Uterus (tissue), 4 donors: ENCODE results near the gene TYROBP. TPM values are rescaled to one million over a fixed set of nuclear protein-coding genes. Genes with fewer than 3 reads are reported as not detected.
A peak's percentile ranks its signal among the peaks of the same experiment; 100 is the strongest.

Experiments used
- DNase-seq, 2 donors: peaks; one replicate each; pipeline ENCODE4 v3.0.0-alpha.2; 2019 to 2020
- H3K27ac ChIP-seq, 2 donors: fragments of 200-600 bp; sonication (generic); 1 replicate in 1 of 2; 2 replicates in 1 of 2; pipeline ENCODE4 v1.5.1; 2016 to 2018
- H3K27me3 ChIP-seq, 2 donors: fragments of 200-600 bp; sonication (generic); one replicate each; pipeline ENCODE4 v1.5.1; 2018 to 2019; ENCODE audit warnings: control low read depth in 1 of 2
- H3K36me3 ChIP-seq, 2 donors: fragments of 200-600 bp; sonication (generic); one replicate each; pipeline ENCODE4 v1.5.1; 2019; ENCODE audit warnings: control low read depth in 1 of 2
- H3K4me1 ChIP-seq, 2 donors: fragments of 200-600 bp; sonication (generic); one replicate each; pipeline ENCODE4 v1.5.1; 2018 to 2019; ENCODE audit warnings: control low read depth in 1 of 2
- H3K4me3 ChIP-seq, 2 donors: fragments of 200-600 bp; sonication (generic); 1 replicate in 1 of 2; 2 replicates in 1 of 2; pipeline ENCODE4 v1.5.1; 2018 to 2019; ENCODE audit warnings: mild to moderate bottlenecking in 1 of 2
- H3K9me3 ChIP-seq, 2 donors: fragments of 200-600 bp; sonication (generic); one replicate each; pipeline ENCODE4 v1.5.1; 2019; ENCODE audit warnings: control low read depth in 1 of 2
- CTCF ChIP-seq, 4 experiments: fragments of 200-600 bp in 2 of 4; fragments of 450-650 bp in 2 of 4; sonication (generic) in 2 of 4; IDR thresholded peaks; one replicate each; pipeline ENCODE4 v1.5.1; 2016 to 2019; ENCODE audit warnings: antibody characterized with exemption in 4 of 4, mild to moderate bottlenecking in 2 of 4, moderate library complexity in 1 of 4
- POLR2A ChIP-seq, 2 donors: fragments of 450-650 bp; IDR thresholded peaks; one replicate each; pipeline ENCODE4 v1.6.1; 2016; ENCODE audit warnings: antibody characterized with exemption in 2 of 2, mild to moderate bottlenecking in 1 of 2, moderate library complexity in 1 of 2
- intact Hi-C: fragments of 100-400 bp; cut with DNase I; formaldehyde crosslinking; loops from one replicate; pipeline ENCODE4 v1.15.1; 2023; ENCODE audit warnings: low total_unique reads
- small RNA-seq: library from RNA; depleted of rRNA; stranded (forward); fragments of <200 nt; gene quantifications from one replicate; pipeline ENCODE3, GENCODE V24; 2016
- total RNA-seq, 4 donors: library from RNA; depleted of rRNA in 3 of 4; stranded (reverse); fragments of >200 nt in 3 of 4; gene quantifications; one replicate each; pipeline versions ENCODE4 v1.1.0 to v1.2.4, GENCODE V29; 2014 to 2023
- donor health status: DM: yes; HTN: yes; CAD: no.

TYROBP gene
- total RNA-seq, 4 donors from 2014 or later: 1.3 to 25.0 (median 14.9) TPM

DNA sequence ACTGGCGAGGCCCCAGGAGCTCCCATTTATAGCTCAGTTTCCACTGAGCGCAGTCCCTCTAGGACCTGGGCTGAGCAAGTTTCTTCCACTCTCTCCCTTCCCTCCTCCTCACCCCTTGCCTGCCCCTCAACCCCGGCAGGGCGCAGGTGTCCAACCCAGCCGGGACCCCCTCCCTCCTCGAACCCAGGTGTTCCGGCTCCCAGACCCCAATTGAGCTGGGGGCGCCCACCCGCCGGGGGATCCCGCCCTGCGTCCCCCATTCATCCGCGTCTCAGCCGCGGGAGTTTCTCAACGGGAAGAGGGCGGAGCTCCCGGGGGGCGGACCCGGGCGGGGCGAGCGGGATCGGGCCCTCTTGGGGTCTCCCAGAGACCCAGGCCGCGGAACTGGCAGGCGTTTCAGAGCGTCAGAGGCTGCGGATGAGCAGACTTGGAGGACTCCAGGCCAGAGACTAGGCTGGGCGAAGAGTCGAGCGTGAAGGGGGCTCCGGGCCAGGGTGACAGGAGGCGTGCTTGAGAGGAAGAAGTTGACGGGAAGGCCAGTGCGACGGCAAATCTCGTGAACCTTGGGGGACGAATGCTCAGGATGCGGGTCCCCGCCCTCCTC is 51.4 kb downstream of the TYROBP start, which contains the start of gene KIRREL2:
KIRREL2 (plus strand) TSS at position 366 of the 604 bp plus-strand sequence; CDS start at position 575, 209 bp downstream.
- peaks cover 10 to 25% of the 10 kb centered on the region in 2 donors for H3K27me3 ChIP-seq
- TF ChIP-seq CTCF (IDR thresholded peaks at IDR 0.05) (no peak), POLR2A (IDR thresholded peaks at IDR 0.05) (no peak)
- intact Hi-C loops: no loop called here
- no peaks in the 10 kb centered on the region for H3K9me3 ChIP-seq
- peak within 1 kb of the TSS in 1 of 2 donors; percentile 24 for H3K4me3 ChIP-seq
- H3K4me1 ChIP-seq: no peaks in the 10 kb centered on the region
- no peak within 1 kb of the TSS for H3K27ac ChIP-seq
- no peak for DNase-seq
- H3K36me3 ChIP-seq: no peaks in the 10 kb centered on the region

Small RNA genes lying within 50 kb of the gene (small RNA-seq; reads per million reads assigned to genes)
- gene AF038458.1 (not detected), gene RN7SL402P (not detected)

Other genes starting within 250 kb of the TYROBP start
- gene UPK1A, start 241.8 kb downstream of the TYROBP start, total RNA-seq: under 1 TPM in 1 of 4 donors, not detected in 3; 0.91 TPM
- gene ZBTB32, start 203.7 kb downstream of the TYROBP start, total RNA-seq: not detected
- gene KMT2B, start 190.3 kb downstream of the TYROBP start, total RNA-seq: 10 to 100 TPM in 3 of 4 donors, 1 to 10 TPM in 1; 5.0 to 60.8 (median 16.8) TPM
- gene IGFLR1, start 165.8 kb downstream of the TYROBP start, total RNA-seq: 1 to 10 TPM in 3 of 4 donors, under 1 TPM in 1; 0.77 to 5.3 (median 2.2) TPM
- gene U2AF1L4, start 162.9 kb downstream of the TYROBP start, total RNA-seq: 100 to 1,000 TPM in 1 of 4 donors, 10 to 100 TPM in 2, 1 to 10 TPM in 1; 6.5 to 116 (median 19.5) TPM
- 10 to 100 TPM in 3 of 4 donors, 1 to 10 TPM in 1; 5.3 to 37.3 (median 18.8) TPM for gene PSENEN, start 162.6 kb downstream of the TYROBP start, total RNA-seq
- 10 to 100 TPM in 3 of 4 donors, 1 to 10 TPM in 1; 6.8 to 31.6 (median 16.9) TPM for gene LIN37, start 159.7 kb downstream of the TYROBP start, total RNA-seq
- 100 to 1,000 TPM in 3 of 4 donors, 10 to 100 TPM in 1; 24.5 to 217 (median 134) TPM for gene HSPB6, start 151.3 kb downstream of the TYROBP start, total RNA-seq
- gene PROSER3, start 150.1 kb downstream of the TYROBP start, total RNA-seq: 10 to 100 TPM in 1 of 4 donors, 1 to 10 TPM in 3; 1.0 to 52.6 (median 4.1) TPM
- gene ARHGAP33, start 132.7 kb downstream of the TYROBP start, total RNA-seq: 10 to 100 TPM in 2 of 4 donors, 1 to 10 TPM in 1, under 1 TPM in 1; 0.26 to 43.4 (median 8.9) TPM
- not detected for gene PRODH2, start 95.5 kb downstream of the TYROBP start, total RNA-seq
- under 1 TPM in 1 of 4 donors, not detected in 3; 0.14 TPM for gene NPHS1, start 55.8 kb downstream of the TYROBP start, total RNA-seq
- 1 to 10 TPM in 1 of 4 donors, under 1 TPM in 1, not detected in 2; 0.55 to 2.8 TPM for gene KIRREL2, start 51.4 kb downstream of the TYROBP start, total RNA-seq
- gene APLP1, start 39.7 kb downstream of the TYROBP start, total RNA-seq: 10 to 100 TPM in 1 of 4 donors, 1 to 10 TPM in 1, not detected in 2; 6.1 to 16.2 TPM
- gene NFKBID, start 7.8 kb downstream of the TYROBP start, total RNA-seq: 10 to 100 TPM in 2 of 4 donors, 1 to 10 TPM in 2; 4.4 to 18.2 (median 9.5) TPM
- gene HCST, start 5.8 kb downstream of the TYROBP start, total RNA-seq: 10 to 100 TPM in 1 of 4 donors, 1 to 10 TPM in 2, not detected in 1; 1.6 to 47.1 (median 4.5) TPM
- gene LRFN3, start 28.1 kb upstream of the TYROBP start, total RNA-seq: 10 to 100 TPM in 2 of 4 donors, 1 to 10 TPM in 2; 3.1 to 22.4 (median 9.6) TPM
- 10 to 100 TPM; 23.8 to 80.0 (median 43.1) TPM for gene SDHAF1, start 86.9 kb upstream of the TYROBP start, total RNA-seq
- 1 to 10 TPM in 1 of 4 donors, under 1 TPM in 1, not detected in 2; 0.24 to 1.7 TPM for gene SYNE4, start 100.5 kb upstream of the TYROBP start, total RNA-seq
- gene ALKBH6, start 105.9 kb upstream of the TYROBP start, total RNA-seq: 10 to 100 TPM; 10.0 to 18.5 (median 17.0) TPM
- 10 to 100 TPM in 3 of 4 donors, 1 to 10 TPM in 1; 4.4 to 82.5 (median 34.8) TPM for gene CLIP3, start 124.6 kb upstream of the TYROBP start, total RNA-seq
- 1 to 10 TPM in 3 of 4 donors, not detected in 1; 4.6 to 6.5 (median 6.2) TPM for gene THAP8, start 146.0 kb upstream of the TYROBP start, total RNA-seq
- gene WDR62, start 146.6 kb upstream of the TYROBP start, total RNA-seq: 1 to 10 TPM in 2 of 4 donors, not detected in 2; 2.4 to 5.8 TPM
- not detected for gene OVOL3, start 202.8 kb upstream of the TYROBP start, total RNA-seq
- gene POLR2I, start 206.6 kb upstream of the TYROBP start, total RNA-seq: 10 to 100 TPM in 3 of 4 donors, 1 to 10 TPM in 1; 8.2 to 69.8 (median 25.2) TPM
- 100 to 1,000 TPM; 118 to 196 (median 154) TPM for gene TBCB, start 207.2 kb upstream of the TYROBP start, total RNA-seq
- 100 to 1,000 TPM; 134 to 511 (median 179) TPM for gene CAPNS1, start 231.8 kb upstream of the TYROBP start, total RNA-seq
- 100 to 1,000 TPM in 2 of 4 donors, 10 to 100 TPM in 1, 1 to 10 TPM in 1; 4.7 to 235 (median 65.2) TPM for gene COX7A1, start 244.2 kb upstream of the TYROBP start, total RNA-seq